ENCODE measurements around the gene PEA15. TPM values are rescaled to one million over a fixed set of nuclear protein-coding genes. Genes with fewer than 3 reads are reported as not detected.

Gene PEA15
- total and polyA plus RNA-seq, 10 of the 15 experiments (the other 5 are each of a cell fraction or from before 2014, with no cell fraction given): 15.1 to 269 (median 65.6) TPM

DNA sequence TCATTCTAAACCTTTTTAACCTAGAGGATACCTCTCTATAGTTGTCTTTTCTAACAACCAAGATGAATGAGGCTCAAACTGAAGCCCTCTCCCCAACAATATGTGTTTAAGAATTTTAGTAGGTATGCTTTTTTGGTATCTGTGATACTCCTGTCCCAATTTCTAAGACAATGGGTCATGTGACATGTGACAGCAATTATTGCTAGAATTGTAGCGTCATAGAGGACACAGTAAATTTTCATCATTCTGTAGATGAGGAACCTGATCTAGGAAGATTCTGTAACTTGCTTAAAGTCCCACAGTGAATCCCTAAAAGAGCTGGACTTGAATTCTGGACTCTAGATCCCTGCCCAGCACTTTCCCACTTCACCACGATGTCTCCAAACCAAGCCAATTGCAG, 26.5 kb upstream of the PEA15 start:
- TF ChIP-seq SIN3A (IDR thresholded peaks at IDR 0.05; ENCODE audit: low read depth, low read length): no peak
- TF ChIP-seq MYB (IDR thresholded peaks at IDR 0.05; ENCODE audit: borderline replicate concordance, low read depth, low read length): no peak
- TF ChIP-seq ZNF274 (IDR thresholded peaks at IDR 0.05; ENCODE audit: insufficient read depth, insufficient read length): no peak
- no peak for TF ChIP-seq ZNF622 (IDR thresholded peaks at IDR 0.05)
- no peak for TF ChIP-seq YBX1 (IDR thresholded peaks at IDR 0.05)
- TF ChIP-seq STAT1 (conservative IDR thresholded peaks at IDR 0.05): no peak
- TF ChIP-seq NR2C2 (IDR thresholded peaks at IDR 0.05; ENCODE audit: borderline replicate concordance, control insufficient read depth, insufficient read length, low read depth): no peak
- TF ChIP-seq POLR2AphosphoS5 (IDR thresholded peaks at IDR 0.05; ENCODE audit: low read length): no peak
- no peak for TF ChIP-seq ZZZ3 (IDR thresholded peaks at IDR 0.05; ENCODE audit: control insufficient read depth, insufficient read length, low read depth)
- no peak for TF ChIP-seq GATAD2B (conservative IDR thresholded peaks at IDR 0.05; ENCODE audit: low read depth)
- no peak for TF ChIP-seq TCF12 (IDR thresholded peaks at IDR 0.05; ENCODE audit: low read depth, low read length)
- TF ChIP-seq, protein P1, sequence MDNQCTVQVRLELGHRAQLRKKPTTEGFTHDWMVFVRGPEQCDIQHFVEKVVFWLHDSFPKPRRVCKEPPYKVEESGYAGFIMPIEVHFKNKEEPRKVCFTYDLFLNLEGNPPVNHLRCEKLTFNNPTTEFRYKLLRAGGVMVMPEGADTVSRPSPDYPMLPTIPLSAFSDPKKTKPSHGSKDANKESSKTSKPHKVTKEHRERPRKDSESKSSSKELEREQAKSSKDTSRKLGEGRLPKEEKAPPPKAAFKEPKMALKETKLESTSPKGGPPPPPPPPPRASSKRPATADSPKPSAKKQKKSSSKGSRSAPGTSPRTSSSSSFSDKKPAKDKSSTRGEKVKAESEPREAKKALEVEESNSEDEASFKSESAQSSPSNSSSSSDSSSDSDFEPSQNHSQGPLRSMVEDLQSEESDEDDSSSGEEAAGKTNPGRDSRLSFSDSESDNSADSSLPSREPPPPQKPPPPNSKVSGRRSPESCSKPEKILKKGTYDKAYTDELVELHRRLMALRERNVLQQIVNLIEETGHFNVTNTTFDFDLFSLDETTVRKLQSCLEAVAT (IDR thresholded peaks at IDR 0.05): no peak
- no peak for TF ChIP-seq WRNIP1 (IDR thresholded peaks at IDR 0.05; ENCODE audit: borderline replicate concordance, low read depth, low read length)
- no peak for TF ChIP-seq IKZF2 (IDR thresholded peaks at IDR 0.05)
- no peak for TF ChIP-seq JUND (IDR thresholded peaks at IDR 0.05; ENCODE audit: low read depth, low read length)
- no peak for TF ChIP-seq TCF7 (IDR thresholded peaks at IDR 0.05; ENCODE audit: borderline replicate concordance)
- in situ Hi-C loops (cut with MboI): no loop called here
- Histone ChIP-seq H3K9ac (ENCODE audit: control insufficient read depth, insufficient read depth, low read length) (no peak overlapping the region), H3K9me3 (replicated peaks; ENCODE audit: control insufficient read depth, insufficient read depth, low read length) (no peaks in the 10 kb centered on the region), H3K27me3 (replicated peaks in 1 of 2; ENCODE audit: control insufficient read depth in 2 of 2, insufficient read depth in 2 of 2, low read length in 1 of 2) (no peaks in the 10 kb centered on the region; a peak in 2 of 4 replicates), H3K36me3 (ENCODE audit: control insufficient read depth in 2 of 2, insufficient read depth in 2 of 2, low read length in 1 of 2) (no peaks in the 10 kb centered on the region), H3K79me2 (ENCODE audit: control insufficient read depth, insufficient read depth, low read length) (no peaks in the 10 kb centered on the region), H3K4me3 (no peak overlapping the region), H3K4me1 (ENCODE audit: control insufficient read depth, insufficient read depth, low read length) (no peaks in the 10 kb centered on the region), H2AFZ (ENCODE audit: control insufficient read depth, low read depth, low read length) (no peak overlapping the region), H3K27ac (ENCODE audit: control insufficient read depth, insufficient read depth) (no peak overlapping the region), H4K20me1 (ENCODE audit: control insufficient read depth, insufficient read depth) (no peaks in the 10 kb centered on the region), H3K4me2 (ENCODE audit: control insufficient read depth, insufficient read depth) (no peak overlapping the region)
- FAIRE-seq: no peak
- ATAC-seq: no peak
- CTCF ChIA-PET: interaction anchor here (1.1 to 1.3 kb wide), 2 partner anchors 74 to 75 kb away, joined by 4 to 5 read pairs; no protein-coding TSS in a partner anchor
- SMC1A ChIA-PET (ENCODE audit: uncharacterized antibody, unreplicated experiment): interaction anchor here (1.1 to 2.3 kb wide), 3 partner anchors 9 to 77 kb away, joined by 3 to 7 read pairs (median 4); partner anchors contain the start of gene CASQ1
- RAD21 ChIA-PET (ENCODE audit: unreplicated experiment): interaction anchor here (1.7 kb wide), 1 partner anchor 16 kb away, joined by 4 read pairs; no protein-coding TSS in a partner anchor
- WGBS (ENCODE audit: insufficient coverage, insufficient replicate concordance, low lambda C conversion rate, missing lambda C conversion rate): 20% methylated on average over 2 of the region's 2 CpGs
- DNase-seq (ENCODE audit: low read depth, low spot score): no peak
- POLR2A ChIA-PET: no interaction called here
- intact Hi-C loops (cut with micrococcal nuclease; ENCODE audit: unreplicated experiment): no loop called here
- BruUV-seq (replicated peaks): no TSS peak

Data from GM12878 (cell line).